GM18502 (cell line): ENCODE measurements around the gene RCE1.
"Not testable (repeated sequence)": the region's sequence is repeated elsewhere in the genome, so short reads cannot be mapped to it uniquely, and the experiment has no call there.

Experiments
- ATAC-seq: cut with Tn5 transposase; IDR thresholded peaks from one replicate; pipeline ENCODE4 v1.9.1; 2021; ENCODE audit warnings: mild to moderate bottlenecking; ENCODE audit not compliant: unreplicated experiment, poor library complexity

The RCE1 gene

GRCh38 chr11:66842896-66843775, at the start of gene RCE1:
RCE1 (plus strand) TSS chr11:66843441; CDS start chr11:66843456, 15 bp downstream.
- ATAC-seq: peak; percentile 81

DNA sequence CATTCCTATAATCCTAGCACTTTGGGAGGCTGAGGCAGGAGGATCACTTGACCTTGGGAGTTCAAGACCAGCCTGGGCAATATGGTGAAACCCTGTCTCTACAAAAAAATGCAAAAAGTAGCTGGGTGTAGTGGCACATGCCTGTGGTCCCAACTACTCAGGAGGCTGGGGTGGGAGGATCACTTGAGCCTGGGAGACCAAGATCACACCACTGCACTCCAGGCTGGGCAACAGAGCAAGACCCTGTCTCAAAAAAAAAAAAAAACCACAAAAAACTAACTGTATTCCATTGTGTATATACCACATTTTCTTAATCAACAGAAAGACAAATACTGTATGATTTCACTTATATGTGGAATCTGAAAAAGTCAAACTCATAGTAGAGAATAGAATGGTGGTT, 43.4 kb upstream of the RCE1 start:
- not testable (repeated sequence) for ATAC-seq

DNA sequence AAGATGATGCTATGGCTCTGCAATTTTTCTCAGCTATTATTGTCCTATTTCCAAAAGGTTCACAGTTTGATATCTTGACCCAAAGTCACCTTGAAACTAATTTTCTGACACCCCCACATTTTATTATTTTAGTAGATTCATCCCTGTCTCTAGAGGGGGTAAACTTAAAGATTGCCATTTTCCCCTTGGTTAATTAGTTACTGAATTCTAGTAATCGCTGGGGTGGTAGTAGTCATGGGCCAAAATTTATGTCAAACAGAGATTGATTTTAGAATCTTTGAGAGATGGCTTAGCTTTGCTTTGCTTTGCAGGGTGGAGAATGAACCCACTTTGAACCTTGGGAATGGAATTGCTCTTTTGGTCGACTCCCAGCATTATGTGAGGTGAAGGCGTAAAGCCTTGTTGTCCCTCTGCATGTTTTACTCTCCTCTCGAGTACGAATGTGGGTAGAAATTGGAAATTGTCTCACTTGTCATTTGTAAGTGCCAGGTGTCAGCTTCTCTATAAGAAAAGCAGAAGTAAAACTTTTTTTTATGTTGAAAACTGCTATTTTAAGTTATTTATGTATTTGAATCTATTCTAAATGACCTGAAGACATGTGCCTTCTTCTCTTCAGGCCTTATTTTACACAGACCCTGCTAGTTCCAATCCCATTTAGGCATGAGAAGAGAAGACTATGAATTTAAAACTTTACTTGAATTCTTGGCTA, 42.4 kb upstream of the RCE1 start:
- ATAC-seq: no peak

DNA sequence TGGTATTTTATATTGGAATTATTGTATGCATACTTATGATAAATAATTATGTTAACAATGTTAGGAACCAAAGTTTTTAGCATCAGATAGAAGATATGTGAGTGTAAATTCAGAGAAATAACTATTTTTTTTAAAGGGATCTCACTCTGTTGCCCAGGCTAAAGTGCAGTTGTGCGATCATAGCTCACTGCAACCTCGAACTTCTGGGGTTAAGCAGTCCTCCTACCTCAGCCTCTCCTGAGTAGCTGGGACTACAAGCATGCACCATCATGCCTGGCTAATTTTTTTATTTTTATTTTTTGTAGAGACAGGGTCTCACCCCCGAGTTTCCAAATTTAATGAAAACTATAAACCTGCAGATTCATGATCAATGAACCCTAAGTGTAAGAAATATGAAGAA, 33.6 kb upstream of the RCE1 start:
- ATAC-seq: no peak

DNA sequence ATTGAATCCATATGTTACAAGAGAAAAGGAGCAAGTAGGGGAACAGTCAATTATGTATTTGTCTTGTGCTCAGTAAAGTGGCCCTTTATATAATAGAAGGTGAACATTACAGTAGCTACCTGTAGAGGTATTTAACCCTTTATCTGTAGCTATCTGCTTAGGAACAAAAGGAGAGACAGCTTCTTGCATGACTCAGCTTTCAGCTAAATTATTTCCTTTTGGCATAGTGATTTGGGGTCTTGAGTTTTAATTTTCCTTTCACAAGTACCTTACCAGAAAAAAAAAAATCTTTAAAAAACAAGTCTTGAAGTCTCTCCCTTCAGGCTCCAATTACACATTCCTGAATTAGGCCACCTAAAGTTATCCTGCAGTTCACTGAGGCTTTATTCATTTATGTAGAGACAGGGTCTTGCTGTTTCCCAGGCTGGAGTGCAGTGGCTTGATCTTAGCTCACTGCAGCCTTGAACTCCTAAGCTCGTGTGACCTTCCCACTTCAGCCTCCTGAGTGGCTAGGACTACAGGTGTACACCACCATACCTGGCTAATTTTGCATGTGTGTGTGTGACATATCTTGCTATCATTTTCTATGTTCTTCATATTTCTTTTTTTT, 32.6 kb upstream of the RCE1 start:
- no peak for ATAC-seq

DNA sequence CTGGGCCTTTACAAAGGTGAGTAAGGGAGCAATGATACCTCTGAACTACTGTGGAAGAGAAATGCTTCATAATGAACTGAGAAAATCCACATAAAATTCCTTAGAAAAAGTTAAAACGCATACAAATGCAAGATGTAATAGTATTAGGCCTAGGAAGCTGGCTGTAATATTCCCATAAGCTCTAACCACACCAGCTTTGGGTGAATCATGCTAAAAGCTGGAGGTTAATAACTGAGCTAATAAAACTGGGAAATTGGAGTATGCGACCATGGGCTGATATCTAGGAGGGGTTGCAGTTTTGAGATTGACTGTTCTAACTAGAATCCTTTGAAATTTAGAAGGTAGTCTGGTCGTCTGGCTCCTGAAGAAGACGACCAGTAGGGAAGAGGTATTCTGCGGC, 28.6 kb upstream of the RCE1 start:
- no peak for ATAC-seq

DNA sequence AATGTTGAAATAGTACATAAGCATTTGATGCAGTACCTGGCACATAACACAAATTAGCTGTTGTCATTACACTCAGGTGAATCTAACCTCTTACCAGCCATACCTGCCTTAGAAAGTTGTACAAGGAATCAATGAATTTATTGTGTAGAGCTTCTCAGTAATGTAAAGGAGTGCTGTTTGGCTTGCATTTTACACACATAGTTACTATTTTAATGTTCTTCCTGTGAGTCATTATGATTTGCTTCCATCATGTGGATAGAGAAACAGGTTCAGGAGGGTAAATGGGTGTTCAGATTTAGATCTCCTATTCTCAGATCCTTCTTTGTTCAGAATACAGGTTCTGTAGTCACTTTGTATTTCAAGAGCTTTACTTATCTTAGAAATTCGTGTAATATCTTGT, 27.6 kb upstream of the RCE1 start:
- no peak for ATAC-seq

DNA sequence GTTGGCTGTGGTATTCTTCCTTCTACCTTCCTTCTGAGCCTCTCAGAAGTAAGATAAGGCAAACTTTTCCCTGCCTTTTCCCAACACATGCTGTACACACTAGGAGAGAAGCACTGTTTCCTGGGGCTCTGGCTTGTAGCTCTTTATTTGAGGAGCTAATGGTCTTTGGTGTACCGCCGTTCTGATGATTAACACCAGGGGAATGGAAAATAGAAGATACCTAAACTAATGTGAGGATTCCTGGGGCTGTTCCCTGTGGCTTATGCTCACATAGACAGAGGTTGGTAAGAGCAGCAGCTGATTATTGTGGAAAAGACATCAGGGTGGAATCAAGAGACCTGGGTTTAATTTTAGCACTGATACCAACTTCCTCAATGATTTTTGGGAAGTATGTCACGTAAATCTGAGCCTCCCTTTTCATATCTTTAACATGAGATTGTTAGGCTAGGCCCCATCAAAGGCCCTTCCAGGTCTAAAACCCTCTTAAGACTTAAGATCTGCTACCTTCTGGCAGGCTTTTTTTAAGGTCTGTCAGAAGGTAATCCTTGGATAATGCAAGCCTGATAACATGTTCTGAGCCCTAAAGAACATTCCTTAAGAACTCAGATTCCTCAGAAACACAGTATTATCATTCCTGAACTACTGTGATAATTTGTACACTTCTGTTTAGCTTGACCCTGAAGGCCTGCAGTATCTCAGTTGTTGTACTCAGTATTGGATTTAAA, 24.8 kb upstream of the RCE1 start:
- ATAC-seq: no peak

DNA sequence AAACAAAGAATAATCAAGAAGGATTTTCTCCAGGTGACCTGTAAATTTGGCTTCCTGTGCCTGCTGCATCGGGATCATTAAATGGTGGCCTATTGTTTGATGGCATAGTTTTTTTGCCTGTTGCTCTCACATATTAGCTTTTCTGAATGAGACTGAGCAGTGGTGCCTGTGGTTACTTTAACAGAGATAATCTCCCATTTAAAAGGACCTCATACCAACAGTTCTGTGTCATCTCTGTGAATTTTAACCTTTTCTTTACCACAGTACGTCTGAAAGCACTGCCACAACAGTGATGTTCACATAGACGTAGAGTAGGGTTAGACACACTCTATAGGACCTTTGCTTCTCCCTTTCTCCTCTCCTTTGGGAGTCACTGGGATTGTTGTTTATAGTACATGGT, 22.9 kb upstream of the RCE1 start:
- no peak for ATAC-seq

GRCh38 chr11:66820901-66821300, 22.3 kb upstream of the RCE1 start:
- no peak for ATAC-seq

- no peak for ATAC-seq
Measured at GRCh38 chr11:66823700-66824099, 19.5 kb upstream of the RCE1 start.

DNA sequence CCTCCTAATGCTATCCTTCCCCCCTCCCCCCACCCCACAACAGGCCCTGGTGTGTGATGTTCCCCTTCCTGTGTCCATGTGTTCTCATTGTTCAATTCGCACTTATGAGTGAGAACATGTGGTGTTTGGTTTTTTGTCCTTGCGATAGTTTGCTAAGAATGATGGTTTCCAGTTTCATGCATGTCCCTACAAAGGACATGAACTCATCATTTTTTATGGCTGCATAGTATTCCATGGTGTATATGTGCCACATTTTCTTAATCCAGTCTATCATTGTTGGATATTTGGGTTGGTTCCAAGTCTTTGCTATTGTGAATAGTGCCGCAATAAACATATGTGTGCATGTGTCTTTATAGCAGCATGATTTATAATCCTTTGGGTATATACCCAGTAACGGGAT, 18.7 kb upstream of the RCE1 start:
- not testable (repeated sequence) for ATAC-seq

DNA sequence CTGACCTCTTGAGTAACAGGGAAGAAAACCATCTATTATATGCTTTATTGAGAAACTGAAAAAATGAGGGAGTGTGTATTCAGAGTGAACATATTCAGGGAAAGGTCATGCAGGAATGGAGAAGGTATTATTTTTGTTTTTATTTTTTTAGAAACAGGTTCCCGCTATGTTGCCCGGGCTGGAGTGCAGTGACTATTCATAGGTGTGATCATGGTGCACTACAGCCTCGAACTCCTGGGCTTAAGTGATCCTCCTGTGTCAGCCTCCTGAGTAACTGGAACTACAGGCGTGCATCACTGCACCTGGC, 8.7 kb upstream of the RCE1 start:
- ATAC-seq: no peak

- no peak for ATAC-seq
Measured at GRCh38 chr11:66834943-66835342, 8.3 kb upstream of the RCE1 start.

DNA sequence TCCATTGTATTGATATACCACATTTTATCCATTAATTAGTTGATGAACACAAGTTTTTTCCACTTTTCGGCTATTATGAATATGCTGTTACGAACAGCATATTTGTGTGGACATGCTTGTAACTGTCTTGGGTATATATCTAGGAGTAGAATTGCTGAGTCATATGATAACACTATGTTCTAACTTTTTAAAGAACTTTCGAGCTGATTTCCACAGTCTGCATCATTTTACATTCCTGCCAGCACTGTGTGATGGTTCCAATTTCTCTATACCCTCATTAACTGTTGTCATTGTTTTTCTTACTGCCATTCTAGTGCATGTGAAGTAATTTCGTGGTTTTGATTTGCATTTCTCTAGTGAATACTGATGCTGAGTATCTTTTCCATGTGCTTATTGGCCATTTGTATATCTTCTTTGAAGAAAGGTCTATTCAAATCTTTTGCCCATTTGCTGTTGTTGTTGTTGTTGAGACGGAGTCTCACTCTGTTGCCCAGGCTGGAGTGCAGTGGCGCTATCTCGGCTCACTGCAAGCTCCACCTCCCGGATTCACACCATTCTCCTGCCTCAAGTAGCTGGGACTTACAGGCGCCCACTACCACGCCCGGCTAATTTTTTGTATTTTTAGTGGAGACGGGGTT, 7.4 kb upstream of the RCE1 start:
- ATAC-seq: no peak

GRCh38 chr11:66840317-66841091, 2.7 kb upstream of the RCE1 start:
- no peak for ATAC-seq

DNA sequence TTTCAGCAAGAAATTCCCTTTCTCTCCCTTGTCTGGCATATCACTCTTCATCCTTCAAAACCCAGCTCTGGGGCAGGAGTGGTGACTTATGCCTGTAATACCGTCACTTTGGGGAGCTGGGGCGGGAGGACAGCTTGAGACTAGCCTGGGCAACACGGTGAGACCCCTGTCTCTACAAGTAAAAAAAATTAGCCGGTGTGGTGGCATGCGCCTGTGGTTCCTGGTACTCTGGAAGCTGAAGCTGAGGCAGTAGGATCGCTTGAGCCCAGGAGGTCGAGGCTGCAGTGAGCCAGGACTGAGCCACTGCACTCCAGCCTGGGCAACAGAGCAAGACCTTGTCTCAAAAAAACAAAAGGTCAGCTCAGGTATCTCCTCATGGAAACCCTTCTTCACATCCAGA, 1.4 kb upstream of the RCE1 start:
- no peak for ATAC-seq

DNA sequence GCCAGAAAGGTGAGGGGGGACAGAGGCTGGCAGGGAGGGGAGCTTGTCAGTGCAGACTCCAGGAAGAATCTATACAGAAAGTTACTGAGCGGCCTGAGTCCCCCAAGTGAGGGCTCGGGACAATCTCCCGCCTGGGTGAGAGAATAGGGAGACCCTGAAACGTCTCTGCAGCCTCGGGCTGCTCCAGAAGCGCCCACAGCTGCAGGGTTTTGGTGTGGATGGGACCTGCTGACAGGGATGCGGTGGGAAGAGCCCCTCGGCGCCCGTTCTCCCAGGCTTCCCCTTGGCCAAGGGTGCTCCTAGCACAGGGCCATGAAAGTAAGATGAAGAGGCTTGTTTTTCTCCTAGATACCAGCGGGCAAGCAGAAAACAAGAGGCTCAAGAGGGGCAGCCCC, 743 bp upstream of the RCE1 start:
- no peak for ATAC-seq

GRCh38 chr11:66843776-66844495, 695 bp downstream of the RCE1 start:
- ATAC-seq: no peak
